Liver (tissue), 9 donors: Measurements from ENCODE around the gene ITPA. TPM values are rescaled to one million over a fixed set of nuclear protein-coding genes. Genes with fewer than 3 reads are reported as not detected.

Experiments
- DNase-seq: peaks from one replicate; pipeline ENCODE4 v3.0.0-alpha.2; 2017; ENCODE audit warnings: low spot score
- H3K27ac ChIP-seq, 2 donors: one replicate each; pipeline ENCODE4 v1.7.0; 2013; ENCODE audit warnings: inconsistent platforms in 2 of 2, low read length in 2 of 2, control low read depth in 1 of 2, low read depth in 1 of 2, mild to moderate bottlenecking in 1 of 2
- H3K27me3 ChIP-seq, 4 donors: one replicate each; pipeline versions ENCODE4 v1.6.1 to v1.7.0; 2013; ENCODE audit warnings: low read length in 3 of 4, inconsistent platforms in 1 of 4, mild to moderate bottlenecking in 1 of 4, moderate library complexity in 1 of 4; ENCODE audit not compliant: control insufficient read depth in 4 of 4, insufficient read depth in 4 of 4
- H3K36me3 ChIP-seq, 4 donors: one replicate each; pipeline versions ENCODE4 v1.6.1 to v1.7.0; 2013; ENCODE audit warnings: low read length in 3 of 4, mild to moderate bottlenecking in 3 of 4, low read depth in 1 of 4, moderate library complexity in 1 of 4; ENCODE audit not compliant: control insufficient read depth in 4 of 4, insufficient read depth in 3 of 4
- H3K4me1 ChIP-seq, 4 donors: one replicate each; pipeline versions ENCODE4 v1.6.1 to v1.7.0; 2013; ENCODE audit warnings: low read length in 3 of 4, mild to moderate bottlenecking in 3 of 4, moderate library complexity in 1 of 4; ENCODE audit not compliant: control insufficient read depth in 4 of 4, insufficient read depth in 4 of 4
- H3K4me3 ChIP-seq, 3 donors: one replicate each; pipeline versions ENCODE4 v1.6.1 to v1.7.0; 2013; ENCODE audit warnings: low read length in 3 of 3, control low read depth in 1 of 3, low read depth in 1 of 3, mild to moderate bottlenecking in 1 of 3
- H3K9ac ChIP-seq, 2 donors: one replicate each; pipeline ENCODE4 v1.7.0; 2013; ENCODE audit warnings: low read length in 2 of 2, mild to moderate bottlenecking in 2 of 2, moderate library complexity in 2 of 2, control low read depth in 1 of 2, low read depth in 1 of 2
- H3K9me3 ChIP-seq, 4 donors: one replicate each; pipeline versions ENCODE4 v1.6.1 to v1.7.0; 2013; ENCODE audit warnings: low read length in 3 of 4; ENCODE audit not compliant: control insufficient read depth in 4 of 4
- ATF3 ChIP-seq: IDR thresholded peaks from 2 replicates; pipeline ENCODE4 v1.6.1; 2016; ENCODE audit warnings: antibody characterized with exemption
- EGR1 ChIP-seq, 2 donors: IDR thresholded peaks; 2 replicates each; pipeline ENCODE4 v1.6.1; 2016 to 2018; ENCODE audit warnings: antibody characterized with exemption in 2 of 2, low read depth in 2 of 2
- FOXA2 ChIP-seq: IDR thresholded peaks from 2 replicates; pipeline ENCODE4 v1.6.1; 2016; ENCODE audit warnings: antibody characterized with exemption
- HNF4G ChIP-seq: IDR thresholded peaks from 2 replicates; pipeline ENCODE4 v1.6.1; 2016; ENCODE audit warnings: antibody characterized with exemption
- JUND ChIP-seq, 2 donors: IDR thresholded peaks; 2 replicates each; pipeline ENCODE4 v1.6.1; 2016; ENCODE audit warnings: antibody characterized with exemption in 2 of 2
- MAX ChIP-seq: IDR thresholded peaks from 2 replicates; pipeline ENCODE4 v1.6.1; 2016; ENCODE audit warnings: antibody characterized with exemption
- SP1 ChIP-seq: IDR thresholded peaks from 2 replicates; pipeline ENCODE4 v1.6.1; 2018; ENCODE audit warnings: antibody characterized with exemption, mild to moderate bottlenecking
- TAF1 ChIP-seq: conservative IDR thresholded peaks from 2 replicates; pipeline ENCODE4 v1.6.1; 2016; ENCODE audit warnings: antibody characterized with exemption, mild to moderate bottlenecking
- ZBTB33 ChIP-seq: IDR thresholded peaks from 2 replicates; pipeline ENCODE4 v1.6.1; 2016; ENCODE audit warnings: antibody characterized with exemption
- WGBS: extraction: QIAGEN DNeasy Blood & Tissue Kit; methylation state at CpG from one replicate; pipeline ENCODE4 v1.1.7; 2013; 5-methylcytosine and 5-hydroxymethylcytosine counted together
- polyA plus RNA-seq, 2 donors: library from polyadenylated mRNA; stranded (reverse) in 1 of 2; unstranded in 1 of 2; fragments of 200-250 nt in 1 of 2; fragments of >200 nt in 1 of 2; fragmentation: Nextera tagmentation in 1 of 2; extraction: Ambion mirVana in 1 of 2; gene quantifications; one replicate each; pipeline versions ENCODE4 v1.2.1 to v1.2.3, GENCODE V29; 2013 to 2015
- total RNA-seq, 2 donors: library from RNA; depleted of rRNA; stranded (reverse); fragments of >200 nt; gene quantifications; one replicate each; pipeline ENCODE4 v1.2.3, GENCODE V29; 2014
- TF ChIP-seq, protein P1 (sequence below): IDR thresholded peaks from 2 replicates; pipeline ENCODE4 v1.6.1; 2016; ENCODE audit warnings: antibody characterized with exemption, mild to moderate bottlenecking
- donor health status: healthy.
- donor health status: healthy.
- donor health status: healthy.
- donor health status: healthy.
- donor health status: healthy.

Gene ITPA
- total and polyA plus RNA-seq, 4 donors = 14.4 to 39.8 (median 19.7) TPM

DNA sequence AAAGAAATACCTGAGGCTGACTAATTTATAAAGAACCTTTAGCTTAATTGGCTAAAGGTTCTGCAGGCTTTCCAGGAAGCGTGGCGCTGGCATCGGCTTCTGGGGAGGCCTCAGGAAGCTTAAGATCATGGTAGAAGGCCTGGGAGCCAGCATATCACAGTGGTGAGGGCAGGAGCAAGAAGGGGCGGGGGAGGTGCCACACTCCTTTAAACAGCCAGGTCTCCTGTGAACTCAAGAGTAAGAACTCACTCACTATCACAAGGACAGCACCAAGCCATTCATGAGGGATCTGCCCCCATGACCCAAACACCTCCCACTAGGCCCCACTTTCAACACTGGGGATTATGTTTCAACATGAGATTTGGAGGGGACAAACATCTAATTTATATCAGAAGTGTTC, 64.1 kb downstream of the ITPA start:
- no peaks in the 10 kb centered on the region for H3K4me1 ChIP-seq
- no peak overlapping the region for H3K4me3 ChIP-seq
- no peak for DNase-seq
- peaks cover 0 to 13% (median 4%) of the 10 kb centered on the region in 4 donors for H3K36me3 ChIP-seq
- no peak overlapping the region for H3K27ac ChIP-seq
- H3K27me3 ChIP-seq = no peaks in the 10 kb centered on the region
- 96% methylated on average over 4 of the region's 4 CpGs for WGBS
- no peak overlapping the region for H3K9ac ChIP-seq
- no peaks in the 10 kb centered on the region for H3K9me3 ChIP-seq
- TF ChIP-seq ATF3 = no peak
- TF ChIP-seq EGR1 (IDR thresholded peaks at IDR 0.05; ENCODE audit: low read depth in 2 of 2) = no peak
- no peak for TF ChIP-seq TAF1
- no peak for TF ChIP-seq JUND (IDR thresholded peaks at IDR 0.05)
- no peak for TF ChIP-seq HNF4G
- TF ChIP-seq ZBTB33 = no peak
- TF ChIP-seq, protein P1, sequence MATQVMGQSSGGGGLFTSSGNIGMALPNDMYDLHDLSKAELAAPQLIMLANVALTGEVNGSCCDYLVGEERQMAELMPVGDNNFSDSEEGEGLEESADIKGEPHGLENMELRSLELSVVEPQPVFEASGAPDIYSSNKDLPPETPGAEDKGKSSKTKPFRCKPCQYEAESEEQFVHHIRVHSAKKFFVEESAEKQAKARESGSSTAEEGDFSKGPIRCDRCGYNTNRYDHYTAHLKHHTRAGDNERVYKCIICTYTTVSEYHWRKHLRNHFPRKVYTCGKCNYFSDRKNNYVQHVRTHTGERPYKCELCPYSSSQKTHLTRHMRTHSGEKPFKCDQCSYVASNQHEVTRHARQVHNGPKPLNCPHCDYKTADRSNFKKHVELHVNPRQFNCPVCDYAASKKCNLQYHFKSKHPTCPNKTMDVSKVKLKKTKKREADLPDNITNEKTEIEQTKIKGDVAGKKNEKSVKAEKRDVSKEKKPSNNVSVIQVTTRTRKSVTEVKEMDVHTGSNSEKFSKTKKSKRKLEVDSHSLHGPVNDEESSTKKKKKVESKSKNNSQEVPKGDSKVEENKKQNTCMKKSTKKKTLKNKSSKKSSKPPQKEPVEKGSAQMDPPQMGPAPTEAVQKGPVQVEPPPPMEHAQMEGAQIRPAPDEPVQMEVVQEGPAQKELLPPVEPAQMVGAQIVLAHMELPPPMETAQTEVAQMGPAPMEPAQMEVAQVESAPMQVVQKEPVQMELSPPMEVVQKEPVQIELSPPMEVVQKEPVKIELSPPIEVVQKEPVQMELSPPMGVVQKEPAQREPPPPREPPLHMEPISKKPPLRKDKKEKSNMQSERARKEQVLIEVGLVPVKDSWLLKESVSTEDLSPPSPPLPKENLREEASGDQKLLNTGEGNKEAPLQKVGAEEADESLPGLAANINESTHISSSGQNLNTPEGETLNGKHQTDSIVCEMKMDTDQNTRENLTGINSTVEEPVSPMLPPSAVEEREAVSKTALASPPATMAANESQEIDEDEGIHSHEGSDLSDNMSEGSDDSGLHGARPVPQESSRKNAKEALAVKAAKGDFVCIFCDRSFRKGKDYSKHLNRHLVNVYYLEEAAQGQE = no peak
- TF ChIP-seq SP1 = no peak
- no peak for TF ChIP-seq MAX
- no peak for TF ChIP-seq FOXA2

Other genes with a start within 250 kb of the ITPA start
- gene GNRH2, start 165.9 kb upstream of the ITPA start, total RNA-seq = under 1 TPM in 1 of 2 donors, not detected in 1; 0.25 TPM
- gene GNRH2, start 165.9 kb upstream of the ITPA start, polyA plus RNA-seq = under 1 TPM; 0.44 to 0.58 TPM
- gene MRPS26, start 163.4 kb upstream of the ITPA start, total RNA-seq = 10 to 100 TPM; 26.9 to 29.1 TPM
- 10 to 100 TPM; 51.5 to 65.2 TPM for gene MRPS26, start 163.4 kb upstream of the ITPA start, polyA plus RNA-seq
- gene OXT, start 137.9 kb upstream of the ITPA start, total RNA-seq = 1 to 10 TPM in 1 of 2 donors, under 1 TPM in 1; 0.75 to 6.5 TPM
- 10 to 100 TPM in 1 of 2 donors, 1 to 10 TPM in 1; 2.0 to 41.6 TPM for gene OXT, start 137.9 kb upstream of the ITPA start, polyA plus RNA-seq
- not detected for gene AVP, start 124.8 kb upstream of the ITPA start, total RNA-seq
- gene AVP, start 124.8 kb upstream of the ITPA start, polyA plus RNA-seq = 1 to 10 TPM in 1 of 2 donors, not detected in 1; 2.5 TPM
- gene FASTKD5, start 49.6 kb upstream of the ITPA start, total RNA-seq = 10 to 100 TPM; 11.5 to 19.0 TPM
- gene FASTKD5, start 49.6 kb upstream of the ITPA start, polyA plus RNA-seq = 10 to 100 TPM in 1 of 2 donors, 1 to 10 TPM in 1; 9.3 to 12.0 TPM
- gene UBOX5, start 49.6 kb upstream of the ITPA start, total RNA-seq = 1 to 10 TPM; 1.6 to 1.9 TPM
- 1 to 10 TPM; 1.5 to 2.0 TPM for gene UBOX5, start 49.6 kb upstream of the ITPA start, polyA plus RNA-seq
- 1 to 10 TPM; 3.5 TPM for gene LZTS3, start 35.9 kb upstream of the ITPA start, total RNA-seq
- 1 to 10 TPM; 1.9 to 3.7 TPM for gene LZTS3, start 35.9 kb upstream of the ITPA start, polyA plus RNA-seq
- gene DDRGK1, start 4.8 kb upstream of the ITPA start, total RNA-seq = 10 to 100 TPM; 16.8 to 40.0 TPM
- 10 to 100 TPM; 57.0 to 72.4 TPM for gene DDRGK1, start 4.8 kb upstream of the ITPA start, polyA plus RNA-seq
- gene SLC4A11, start 29.7 kb downstream of the ITPA start, total RNA-seq = under 1 TPM; under 0.01 to 0.05 TPM
- gene SLC4A11, start 29.7 kb downstream of the ITPA start, polyA plus RNA-seq = under 1 TPM; 0.08 to 0.13 TPM
- gene DNAAF9, start 198.2 kb downstream of the ITPA start, total RNA-seq = 1 to 10 TPM; 3.0 to 4.4 TPM
- 1 to 10 TPM; 1.4 to 1.9 TPM for gene DNAAF9, start 198.2 kb downstream of the ITPA start, polyA plus RNA-seq